HCT116 (cell line): ENCODE data around the gene AMBP.

Experiments
- CEBPB ChIP-seq: IDR thresholded peaks from 2 replicates; pipeline ENCODE4 v1.6.1; 2012; ENCODE audit warnings: low read depth
- CTCF ChIP-seq, 3 experiments: fragments of 200-600 bp in 1 of 3; sonication (generic) in 1 of 3; IDR thresholded peaks in 2 of 3; conservative IDR thresholded peaks in 1 of 3; 2 replicates each; pipeline ENCODE4 v1.5.1; 2012 to 2017; ENCODE audit warnings: low read depth in 2 of 3, low read length in 2 of 3, antibody characterized with exemption in 1 of 3, borderline replicate concordance in 1 of 3, control low read depth in 1 of 3, mild to moderate bottlenecking in 1 of 3, mixed read lengths in 1 of 3, mixed run types in 1 of 3, moderate library complexity in 1 of 3; ENCODE audit not compliant: insufficient read depth in 1 of 3
- EZH2 ChIP-seq: fragments of 200-600 bp; sonication (generic); IDR thresholded peaks from 2 replicates; pipeline ENCODE4 v1.6.1; 2017; ENCODE audit warnings: antibody characterized with exemption, mixed run types
- EZH2phosphoT487 ChIP-seq: fragments of 200-600 bp; IDR thresholded peaks from 2 replicates; pipeline ENCODE4 v1.6.1; 2018; ENCODE audit warnings: antibody characterized with exemption, borderline replicate concordance
- JUND ChIP-seq: IDR thresholded peaks from 2 replicates; pipeline ENCODE4 v1.6.1; 2012
- POLR2A ChIP-seq: IDR thresholded peaks from 2 replicates; pipeline ENCODE4 v1.7.0; 2011; ENCODE audit warnings: borderline replicate concordance; ENCODE audit not compliant: insufficient read depth, insufficient read length; ENCODE audit errors: extremely low read depth
- POLR2AphosphoS5 ChIP-seq: IDR thresholded peaks from 2 replicates; pipeline ENCODE4 v1.6.1; 2011; ENCODE audit warnings: mild to moderate bottlenecking, low read depth, low read length, moderate library complexity
- REST ChIP-seq: IDR thresholded peaks from 2 replicates; pipeline ENCODE4 v1.6.1; 2012; ENCODE audit warnings: low read depth
- SP1 ChIP-seq: IDR thresholded peaks from 2 replicates; pipeline ENCODE4 v1.6.1; 2012; ENCODE audit warnings: low read depth
- ZBTB33 ChIP-seq: IDR thresholded peaks from 2 replicates; pipeline ENCODE4 v1.6.1; 2011; ENCODE audit warnings: mild to moderate bottlenecking, low read length, moderate library complexity; ENCODE audit not compliant: insufficient replicate concordance; ENCODE audit errors: extremely low read depth

GRCh38 chr9:114025196-114025753 lies 52.8 kb downstream of the AMBP start:
- TF ChIP-seq EZH2 = no peak
- TF ChIP-seq POLR2A = no peak
- TF ChIP-seq CEBPB = no peak
- no peak for TF ChIP-seq CTCF (IDR thresholded peaks at IDR 0.05 in 2 of 3, conservative IDR thresholded peaks at IDR 0.05 in 1 of 3; ENCODE audit: borderline replicate concordance in 1 of 3, insufficient read depth in 1 of 3, low read depth in 2 of 3, low read length in 2 of 3)
- no peak for TF ChIP-seq SP1
- no peak for TF ChIP-seq REST
- no peak for TF ChIP-seq POLR2AphosphoS5
- TF ChIP-seq ZBTB33 = no peak
- no peak for TF ChIP-seq JUND
- no peak for TF ChIP-seq EZH2phosphoT487
